ENCODE results near the gene CEP170. TPM values are rescaled to one million over a fixed set of nuclear protein-coding genes. Genes with fewer than 3 reads are reported as not detected.
"Not testable (repeated sequence)": the region's sequence is repeated elsewhere in the genome, so short reads cannot be mapped to it uniquely, and the experiment has no call there.

Gene CEP170
- total RNA-seq, 1 experiment from 2014 or later: 94.7 TPM

DNA sequence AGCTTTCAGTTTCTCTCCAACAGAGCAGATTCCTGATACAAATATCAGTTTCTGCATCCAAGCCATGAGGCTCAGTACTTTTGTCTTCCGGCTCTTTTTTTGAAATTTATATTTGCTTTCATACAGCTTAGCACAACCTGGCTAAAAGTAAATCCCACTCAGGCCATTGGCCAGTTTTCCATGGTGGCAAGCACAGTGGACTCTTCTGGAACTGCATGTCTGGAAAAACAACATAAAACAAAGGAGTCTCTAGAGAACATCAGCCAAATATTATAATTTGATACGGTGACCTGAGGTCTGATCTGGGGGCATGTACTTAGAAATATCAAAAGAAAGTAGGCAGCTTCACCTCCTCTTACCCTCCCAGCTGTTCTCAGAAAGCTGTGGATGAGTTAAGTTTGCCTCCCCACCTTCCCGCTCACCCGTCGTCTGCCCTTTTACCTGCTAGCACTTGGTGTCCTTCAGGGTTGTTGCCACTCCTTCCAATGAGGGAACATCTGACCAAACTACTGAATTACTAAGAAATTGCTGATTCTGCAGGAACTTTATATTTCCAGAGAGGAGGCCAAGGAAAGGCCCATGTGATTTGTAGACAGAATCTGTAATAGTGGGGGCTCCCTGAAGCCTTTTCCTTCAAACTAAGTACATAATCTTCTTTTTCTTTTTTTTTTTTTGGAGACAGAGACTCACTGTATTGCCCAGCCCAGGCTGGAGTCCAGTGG lies 136.3 kb downstream of the CEP170 start:
- H3K36me3 Mint-ChIP-seq; H3K9me3 Mint-ChIP-seq; H3K27ac Mint-ChIP-seq; H3K4me3 Mint-ChIP-seq; ATAC-seq; DNase-seq (ENCODE audit: low spot score); POLR2A ChIA-PET; CTCF ChIA-PET: not testable (repeated sequence)
- H3K27me3 Mint-ChIP-seq (ENCODE audit: low read depth): peaks cover 20% of the 10 kb centered on the region
- peaks cover 42% of the 10 kb centered on the region for H3K4me1 Mint-ChIP-seq

DNA sequence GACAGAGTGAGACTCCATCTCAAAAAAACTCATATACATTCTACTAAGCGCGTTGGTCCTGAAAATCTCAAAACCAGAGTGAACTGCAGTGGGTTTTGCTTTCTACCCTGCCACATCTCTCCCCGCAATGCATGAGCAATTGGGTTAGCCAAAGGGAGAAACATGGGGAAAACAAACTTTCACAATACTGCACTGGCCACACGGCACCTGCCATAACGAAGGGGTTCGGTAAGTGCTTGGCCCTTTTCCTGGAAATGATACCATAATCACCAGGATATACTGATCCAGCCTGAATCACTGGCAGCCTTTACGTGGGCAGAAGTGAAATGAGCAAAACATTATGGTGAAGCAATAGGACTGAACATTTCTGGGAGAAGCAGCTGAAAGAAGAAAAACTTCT lies 138.9 kb downstream of the CEP170 start:
- H3K4me3 Mint-ChIP-seq; CTCF ChIA-PET; POLR2A ChIA-PET; H3K27ac Mint-ChIP-seq; ATAC-seq; H3K36me3 Mint-ChIP-seq; DNase-seq (ENCODE audit: low spot score); H3K9me3 Mint-ChIP-seq: not testable (repeated sequence)
- H3K4me1 Mint-ChIP-seq: peaks cover 32% of the 10 kb centered on the region
- H3K27me3 Mint-ChIP-seq (ENCODE audit: low read depth): peaks cover 39% of the 10 kb centered on the region

DNA sequence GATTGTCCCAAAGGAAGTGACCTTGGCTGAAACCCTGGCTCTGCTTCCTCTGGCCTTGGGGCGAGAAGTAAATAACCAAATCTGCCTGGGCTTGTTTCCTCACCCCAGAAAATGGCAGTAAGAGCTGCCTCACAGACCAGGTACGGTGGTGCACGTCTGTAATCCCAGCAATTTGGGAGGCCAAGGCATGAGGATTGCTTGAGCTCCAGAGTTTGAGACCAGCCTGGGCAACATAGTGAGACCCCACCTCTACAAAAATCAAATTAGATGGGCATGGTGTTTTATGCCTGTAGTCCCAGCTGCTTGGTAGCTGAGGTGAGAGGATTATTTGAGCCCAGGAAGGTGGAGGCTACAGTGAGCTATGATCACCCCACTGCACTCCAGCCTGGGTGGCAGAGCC lies 140.3 kb downstream of the CEP170 start:
- Mint-ChIP-seq H3K27ac (peak overlapping the region; percentile 97; the same call in 1 of the 2 replicates), H3K27me3 (ENCODE audit: low read depth) (peaks cover 49% of the 10 kb centered on the region), H3K4me1 (peaks cover 32% of the 10 kb centered on the region)
- DNase-seq (ENCODE audit: low spot score); H3K9me3 Mint-ChIP-seq; CTCF ChIA-PET; H3K4me3 Mint-ChIP-seq; ATAC-seq; POLR2A ChIA-PET; H3K36me3 Mint-ChIP-seq: not testable (repeated sequence)
- peak; percentile 95 for TF ChIP-seq ZNF121 (CRISPR knock-in tag; IDR thresholded peaks at IDR 0.05)

DNA sequence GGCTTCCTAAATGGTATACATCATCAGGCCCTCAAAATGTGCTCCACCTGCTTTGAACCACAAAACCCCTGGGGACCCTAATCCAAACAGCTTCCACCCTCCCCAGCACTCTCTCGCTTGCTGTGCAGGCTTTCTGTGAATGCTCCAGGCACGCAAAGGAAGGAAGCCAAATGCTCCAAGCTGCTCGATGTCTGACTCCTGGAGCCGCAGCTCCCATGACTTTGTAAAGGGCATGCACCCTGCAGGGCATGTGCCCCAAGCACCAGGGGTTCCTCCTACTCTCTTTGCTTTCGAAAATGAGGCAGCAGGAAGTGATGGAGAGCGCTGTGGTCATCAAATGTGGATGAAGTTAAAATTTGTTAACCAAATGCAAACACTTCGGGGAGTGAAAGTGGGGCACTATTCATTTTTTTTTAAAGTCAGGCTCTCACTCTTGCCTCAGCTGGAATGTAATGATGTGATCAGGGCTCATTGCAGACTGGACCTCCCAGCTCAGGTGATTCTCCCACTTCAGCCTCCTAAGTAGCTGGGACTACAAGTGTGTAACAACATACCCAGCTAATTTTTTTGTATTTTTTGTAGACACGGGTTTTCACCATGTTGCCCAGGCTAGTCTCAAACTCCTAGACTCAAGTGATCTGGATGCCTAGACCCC lies 140.9 kb downstream of the CEP170 start:
- CTCF ChIA-PET, POLR2A ChIA-PET: not testable (repeated sequence)
- peak overlapping the region; percentile 97 for H3K27ac Mint-ChIP-seq

DNA sequence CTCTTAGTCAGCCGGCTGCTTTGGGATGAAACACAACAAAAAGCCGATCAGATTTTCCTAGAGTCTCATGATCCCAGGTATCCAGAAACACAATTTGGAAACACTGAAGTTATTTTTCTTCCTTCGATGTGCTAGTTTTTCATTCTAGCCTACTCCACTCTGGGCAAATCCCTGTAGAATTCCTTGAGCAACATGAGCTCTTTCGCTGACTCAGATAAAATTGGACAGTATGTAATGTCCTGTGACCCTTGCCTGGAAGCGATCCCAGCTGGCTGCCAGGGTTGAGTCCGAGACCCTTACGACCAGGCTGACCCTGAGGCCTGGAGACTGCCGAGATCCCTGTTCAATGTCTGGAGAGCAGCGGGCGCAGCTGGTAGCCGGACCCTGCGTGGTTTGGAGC lies 147.9 kb downstream of the CEP170 start:
- H3K9me3 Mint-ChIP-seq: peaks cover 25% of the 10 kb centered on the region
- H3K27ac Mint-ChIP-seq; CTCF ChIA-PET; DNase-seq (ENCODE audit: low spot score); H3K4me3 Mint-ChIP-seq; H3K36me3 Mint-ChIP-seq; ATAC-seq; POLR2A ChIA-PET; H3K4me1 Mint-ChIP-seq: not testable (repeated sequence)
- H3K27me3 Mint-ChIP-seq (ENCODE audit: low read depth): peaks cover 21% of the 10 kb centered on the region

More for the DNA sequence above, 140.9 kb downstream of the CEP170 start:
- H3K36me3 Mint-ChIP-seq, H3K9me3 Mint-ChIP-seq: not testable (repeated sequence)
- TF ChIP-seq ZNF423 (CRISPR knock-in tag; IDR thresholded peaks at IDR 0.05): peak; percentile 73
- H3K4me3 Mint-ChIP-seq: peak overlapping the region; percentile 30; the same call in 1 of the 2 replicates
- H3K27me3 Mint-ChIP-seq (ENCODE audit: low read depth): peaks cover 52% of the 10 kb centered on the region
- H3K4me1 Mint-ChIP-seq: peaks cover 32% of the 10 kb centered on the region
- ATAC-seq (peak; percentile 94), DNase-seq (ENCODE audit: low spot score) (peak; percentile 55)

DNA sequence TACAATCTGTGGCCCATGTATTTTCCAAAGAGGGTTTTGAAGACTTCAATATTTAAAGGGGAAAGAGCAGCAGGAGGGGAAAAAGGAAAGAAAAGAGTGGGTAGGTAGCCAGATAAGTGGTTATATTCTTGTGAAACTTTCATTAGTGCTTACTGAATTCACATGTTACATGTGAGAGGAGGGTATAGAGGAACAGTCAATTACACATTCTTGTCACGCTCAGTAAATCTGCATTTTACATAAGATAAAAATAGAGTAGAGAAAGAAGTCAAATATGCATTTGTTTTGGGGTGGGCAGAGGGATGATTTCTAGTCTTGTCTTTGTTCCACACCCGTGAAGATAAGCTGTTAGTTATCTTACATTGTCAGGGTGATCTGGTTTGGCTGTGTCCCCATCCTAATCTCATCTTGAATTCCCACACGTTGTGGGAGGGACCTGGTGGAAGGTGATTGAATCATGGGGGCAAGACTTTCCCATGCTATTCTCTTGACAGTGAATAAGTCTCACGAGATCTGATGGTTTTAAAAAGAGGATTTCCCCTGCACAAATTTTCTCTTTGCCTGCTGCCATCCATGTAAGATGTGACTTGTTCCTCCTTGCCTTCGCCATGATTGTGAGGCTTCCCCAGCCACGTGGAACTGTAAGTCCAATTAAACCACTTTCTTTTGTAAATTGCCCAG lies 149.3 kb downstream of the CEP170 start:
- CTCF ChIA-PET; ATAC-seq; H3K27me3 Mint-ChIP-seq (ENCODE audit: low read depth); DNase-seq (ENCODE audit: low spot score); H3K27ac Mint-ChIP-seq; H3K4me1 Mint-ChIP-seq; H3K4me3 Mint-ChIP-seq; H3K36me3 Mint-ChIP-seq; POLR2A ChIA-PET: not testable (repeated sequence)
- peaks cover 25% of the 10 kb centered on the region for H3K9me3 Mint-ChIP-seq

DNA sequence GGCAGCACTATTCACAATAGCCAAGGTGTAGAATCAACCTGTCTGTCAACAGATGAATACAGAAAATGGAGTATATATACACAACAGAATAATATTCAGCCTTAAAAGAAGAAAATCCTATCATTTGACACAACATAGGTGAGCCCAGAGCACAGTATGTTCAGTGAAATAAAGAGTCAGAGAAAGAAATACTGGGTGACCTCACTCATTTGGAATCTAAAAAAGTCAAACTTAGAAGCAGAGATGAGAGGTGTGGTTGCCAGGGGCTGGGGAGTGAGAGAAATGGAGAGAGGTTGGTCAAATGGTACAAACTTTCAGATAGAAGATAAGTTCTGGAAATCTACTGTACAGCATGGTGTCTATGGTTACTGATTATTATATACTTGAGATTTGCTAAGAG lies 150.0 kb downstream of the CEP170 start:
- H3K27me3 Mint-ChIP-seq (ENCODE audit: low read depth); H3K4me3 Mint-ChIP-seq; H3K36me3 Mint-ChIP-seq; ATAC-seq; POLR2A ChIA-PET; H3K27ac Mint-ChIP-seq; H3K4me1 Mint-ChIP-seq; DNase-seq (ENCODE audit: low spot score); CTCF ChIA-PET: not testable (repeated sequence)
- peaks cover 25% of the 10 kb centered on the region for H3K9me3 Mint-ChIP-seq

DNA sequence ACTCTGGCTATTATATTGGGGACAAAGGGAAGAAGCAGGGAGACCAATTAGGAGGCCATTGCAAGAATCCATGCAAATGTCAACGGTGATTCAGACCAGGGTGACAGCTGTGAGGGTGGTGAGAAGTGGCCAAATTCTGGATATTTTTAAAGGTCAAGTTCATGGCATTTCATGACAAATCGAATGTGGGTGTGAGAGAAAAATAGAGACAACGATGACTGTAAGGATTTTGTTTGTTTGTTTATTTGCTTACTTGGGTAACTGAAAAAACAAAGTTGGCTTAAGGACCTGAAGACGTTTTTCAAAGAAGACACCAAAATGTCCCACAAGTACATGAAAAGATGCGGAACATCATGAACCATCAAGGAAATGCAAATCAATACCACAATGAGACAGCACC lies 150.6 kb downstream of the CEP170 start:
- DNase-seq (ENCODE audit: low spot score); H3K27me3 Mint-ChIP-seq (ENCODE audit: low read depth); POLR2A ChIA-PET; H3K36me3 Mint-ChIP-seq; ATAC-seq; H3K27ac Mint-ChIP-seq; H3K4me3 Mint-ChIP-seq; CTCF ChIA-PET; H3K4me1 Mint-ChIP-seq: not testable (repeated sequence)
- H3K9me3 Mint-ChIP-seq: peaks cover 25% of the 10 kb centered on the region

All from WTC11 (cell line).